Caco-2 (cell line): ENCODE measurements around the gene PIEZO1. TPM values are rescaled to one million over a fixed set of nuclear protein-coding genes. Genes with fewer than 3 reads are reported as not detected.
"Not testable (repeated sequence)": the region's sequence is repeated elsewhere in the genome, so short reads cannot be mapped to it uniquely, and the experiment has no call there.

Source experiments
- BruUV-seq: library from RNA; stranded (reverse); fragments of 400-500 nt; replicated peaks from 2 replicates; lab custom pipeline; 2021; lab: Mats Ljungman, UMichigan
- CTCF ChIA-PET: fragments of 300-600 bp; sonication (Branson Sonifier 250); formaldehyde crosslinking; loops from one replicate; lab custom pipeline; 2022; ENCODE audit warnings: antibody characterized with exemption; lab: Charles Lee
- POLR2A ChIA-PET: fragments of 300-600 bp; sonication (Branson Sonifier 250); formaldehyde crosslinking; loops from one replicate; lab custom pipeline; 2022; ENCODE audit warnings: antibody characterized with exemption; lab: Charles Lee
- DNase-seq, 2 experiments: peaks; one replicate each; pipeline versions ENCODE4 v3.0.0 to v3.0.0-alpha.2; 2020 to 2022
- H3K27me3 ChIP-seq: replicated peaks from 2 replicates; pipeline ENCODE4 v1.6.0; 2011; ENCODE audit warnings: low read length; ENCODE audit not compliant: control insufficient read depth, insufficient read depth
- H3K36me3 ChIP-seq: 2 replicates; pipeline ENCODE4 v1.5.1; 2011; ENCODE audit warnings: low read length; ENCODE audit not compliant: control insufficient read depth, insufficient read depth
- H3K4me1 ChIP-seq: fragments of 250-450 bp; sonication (Bioruptor Pico); 2 replicates; pipeline ENCODE4 v1.5.1; 2020; ENCODE audit warnings: mild to moderate bottlenecking
- H3K4me3 ChIP-seq: 2 replicates; pipeline ENCODE4 v1.5.1; 2011; ENCODE audit warnings: low read depth, mild to moderate bottlenecking, control low read depth, low read length
- H3K9me3 ChIP-seq: fragments of 250-450 bp; sonication (Bioruptor Pico); 2 replicates; pipeline ENCODE4 v1.5.1; 2020; ENCODE audit warnings: mild to moderate bottlenecking, moderate library complexity
- H3K27ac Mint-ChIP-seq: one replicate; pipeline ENCODE4 v1.8.0; 2022; ENCODE audit warnings: mixed read lengths; ENCODE audit not compliant: unreplicated experiment
- H3K27me3 Mint-ChIP-seq: one replicate; pipeline ENCODE4 v1.8.0; 2022; ENCODE audit warnings: mixed read lengths; ENCODE audit not compliant: insufficient read depth, unreplicated experiment
- H3K36me3 Mint-ChIP-seq: one replicate; pipeline ENCODE4 v1.8.0; 2022; ENCODE audit warnings: mild to moderate bottlenecking, mixed read lengths; ENCODE audit not compliant: insufficient read depth, unreplicated experiment
- H3K4me1 Mint-ChIP-seq: one replicate; pipeline ENCODE4 v1.8.0; 2022; ENCODE audit warnings: low read depth, mixed read lengths; ENCODE audit not compliant: unreplicated experiment
- H3K4me3 Mint-ChIP-seq: one replicate; pipeline ENCODE4 v1.8.0; 2022; ENCODE audit warnings: mild to moderate bottlenecking, moderate library complexity, mixed read lengths; ENCODE audit not compliant: unreplicated experiment
- H3K9me3 Mint-ChIP-seq: one replicate; pipeline ENCODE4 v1.8.0; 2022; ENCODE audit warnings: mixed read lengths; ENCODE audit not compliant: unreplicated experiment
- CTCF ChIP-seq, 2 experiments: fragments of 200-600 bp in 1 of 2; IDR thresholded peaks; 1 replicate in 1 of 2; 2 replicates in 1 of 2; pipeline versions ENCODE4 v1.5.1 to v1.8.0; 2011 to 2022; ENCODE audit warnings: antibody characterized with exemption in 1 of 2, control low read depth in 1 of 2, inconsistent platforms in 1 of 2, low read depth in 1 of 2, low read length in 1 of 2, mild to moderate bottlenecking in 1 of 2, moderate library complexity in 1 of 2; ENCODE audit not compliant: insufficient read depth in 1 of 2, severe bottlenecking in 1 of 2, unreplicated experiment in 1 of 2
- intact Hi-C: fragments of 100-400 bp; cut with micrococcal nuclease; formaldehyde crosslinking; loops from one replicate; pipeline ENCODE4 v1.10.0; 2022; ENCODE audit not compliant: unreplicated experiment
- total RNA-seq: library from RNA; stranded (reverse); gene quantifications from 2 replicates; pipeline ENCODE4 v1.2.3, GENCODE V29; 2022

The PIEZO1 gene
- total RNA-seq, 1 experiment from 2014 or later: 248 TPM

- Mint-ChIP-seq H3K9me3 (no peaks in the 10 kb centered on the region), H3K27me3 (no peaks in the 10 kb centered on the region), H3K36me3 (peaks cover 21% of the 10 kb centered on the region), H3K27ac (no peak overlapping the region), H3K4me3 (no peak overlapping the region), H3K4me1 (no peaks in the 10 kb centered on the region)
- Histone ChIP-seq H3K4me1 (no peaks in the 10 kb centered on the region), H3K9me3 (no peaks in the 10 kb centered on the region), H3K4me3 (no peak overlapping the region), H3K36me3 (no peaks in the 10 kb centered on the region; the same call in 1 of the 2 replicates), H3K27me3 (no peaks in the 10 kb centered on the region)
- no peak for DNase-seq
- CTCF ChIA-PET: interaction anchor here (0.8 kb wide), 1 partner anchor 68 kb away, joined by 3 read pairs; no protein-coding TSS in a partner anchor
- intact Hi-C loops: no loop called here
- TF ChIP-seq CTCF (IDR thresholded peaks at IDR 0.05; ENCODE audit: insufficient read depth in 1 of 2, low read depth in 1 of 2, low read length in 1 of 2, severe bottlenecking in 1 of 2, unreplicated experiment in 1 of 2): no peak
- POLR2A ChIA-PET: no interaction called here
- no TSS peak for BruUV-seq
These were observed 115.0 kb downstream of the PIEZO1 start for GRCh38 chr16:88669980-88670379.

- CTCF ChIA-PET: interaction anchor here (0.8 kb wide), 1 partner anchor 68 kb away, joined by 3 read pairs; no protein-coding TSS in a partner anchor
- H3K4me1 ChIP-seq, H3K9me3 ChIP-seq, POLR2A ChIA-PET, H3K36me3 ChIP-seq, H3K27ac Mint-ChIP-seq, H3K4me3 ChIP-seq, intact Hi-C loops, BruUV-seq, H3K27me3 ChIP-seq, H3K4me3 Mint-ChIP-seq, DNase-seq, H3K4me1 Mint-ChIP-seq, H3K9me3 Mint-ChIP-seq, H3K27me3 Mint-ChIP-seq: not testable (repeated sequence)
- H3K36me3 Mint-ChIP-seq: peaks cover 21% of the 10 kb centered on the region
These were observed 115.5 kb downstream of the PIEZO1 start for GRCh38 chr16:88669493-88669892.

GRCh38 chr16:88667461-88667860 lies 117.6 kb downstream of the PIEZO1 start:
- Histone ChIP-seq H3K4me3 (no peak overlapping the region), H3K36me3 (no peaks in the 10 kb centered on the region; the same call in 1 of the 2 replicates), H3K27me3 (no peaks in the 10 kb centered on the region), H3K4me1 (no peaks in the 10 kb centered on the region), H3K9me3 (no peaks in the 10 kb centered on the region)
- DNase-seq: no peak
- Mint-ChIP-seq H3K9me3 (no peaks in the 10 kb centered on the region), H3K4me3 (peak overlapping the region; percentile 6), H3K27ac (peak overlapping the region; percentile 27), H3K27me3 (no peaks in the 10 kb centered on the region), H3K36me3 (peaks cover 29% of the 10 kb centered on the region), H3K4me1 (no peaks in the 10 kb centered on the region)
- ChIA-PET CTCF (interaction anchor here (0.7 kb wide), 1 partner anchor 510 kb away, joined by 3 read pairs; no protein-coding TSS in a partner anchor), POLR2A (no interaction called here)
- no peak for TF ChIP-seq CTCF (IDR thresholded peaks at IDR 0.05; ENCODE audit: insufficient read depth in 1 of 2, low read depth in 1 of 2, low read length in 1 of 2, severe bottlenecking in 1 of 2, unreplicated experiment in 1 of 2)
- no TSS peak for BruUV-seq
- intact Hi-C loops: no loop called here
